Liver (tissue), 3 donors: ENCODE measurements around the gene CGNL1.

Experiments used
- CTCF ChIP-seq: fragments of 150-350 bp; IDR thresholded peaks from 2 replicates; pipeline ENCODE4 v1.5.1; 2017; ENCODE audit warnings: improper control_type of control experiment, low read depth, low read length; ENCODE audit not compliant: missing input control
- EGR1 ChIP-seq, 2 donors: IDR thresholded peaks; 2 replicates each; pipeline ENCODE4 v1.6.1; 2016 to 2018; ENCODE audit warnings: antibody characterized with exemption in 2 of 2, low read depth in 2 of 2
- JUND ChIP-seq, 2 donors: IDR thresholded peaks; 2 replicates each; pipeline ENCODE4 v1.6.1; 2016; ENCODE audit warnings: antibody characterized with exemption in 2 of 2
- RAD21 ChIP-seq, 2 donors: IDR thresholded peaks; 2 replicates each; pipeline ENCODE4 v1.6.1; 2016; ENCODE audit warnings: antibody characterized with exemption in 2 of 2, mild to moderate bottlenecking in 2 of 2
- REST ChIP-seq: IDR thresholded peaks from 2 replicates; pipeline ENCODE4 v1.6.1; 2016; ENCODE audit warnings: antibody characterized with exemption, mild to moderate bottlenecking
- RXRA ChIP-seq, 2 donors: IDR thresholded peaks; 2 replicates each; pipeline ENCODE4 v1.6.1; 2017 to 2018; ENCODE audit warnings: antibody characterized with exemption in 2 of 2, mild to moderate bottlenecking in 1 of 2
- SP1 ChIP-seq: IDR thresholded peaks from 2 replicates; pipeline ENCODE4 v1.6.1; 2018; ENCODE audit warnings: antibody characterized with exemption, mild to moderate bottlenecking
- TAF1 ChIP-seq: conservative IDR thresholded peaks from 2 replicates; pipeline ENCODE4 v1.6.1; 2016; ENCODE audit warnings: antibody characterized with exemption, mild to moderate bottlenecking
- YY1 ChIP-seq: IDR thresholded peaks from 2 replicates; pipeline ENCODE4 v1.6.1; 2016; ENCODE audit warnings: antibody characterized with exemption, mild to moderate bottlenecking
- donor health status: healthy.
- donor health status: healthy.

GRCh38 chr15:57505056-57505715 is 128.9 kb downstream of the CGNL1 start:
- TF ChIP-seq CTCF (no peak), RXRA (IDR thresholded peaks at IDR 0.05) (no peak), JUND (IDR thresholded peaks at IDR 0.05) (no peak), EGR1 (IDR thresholded peaks at IDR 0.05; ENCODE audit: low read depth in 2 of 2) (no peak), REST (no peak), YY1 (no peak), TAF1 (no peak), RAD21 (IDR thresholded peaks at IDR 0.05) (no peak), SP1 (no peak)
